Glomerular visceral epithelial cell (primary cell): ENCODE measurements around the gene IFNA17.
A peak's percentile ranks its signal among the peaks of the same experiment; 100 is the strongest.
"Not testable (repeated sequence)": the region's sequence is repeated elsewhere in the genome, so short reads cannot be mapped to it uniquely, and the experiment has no call there.

Source experiments
- DNase-seq: peaks from one replicate; pipeline ENCODE4 v3.0.0-alpha.2; 2016; ENCODE audit errors: extremely low spot score

IFNA17 gene

DNA sequence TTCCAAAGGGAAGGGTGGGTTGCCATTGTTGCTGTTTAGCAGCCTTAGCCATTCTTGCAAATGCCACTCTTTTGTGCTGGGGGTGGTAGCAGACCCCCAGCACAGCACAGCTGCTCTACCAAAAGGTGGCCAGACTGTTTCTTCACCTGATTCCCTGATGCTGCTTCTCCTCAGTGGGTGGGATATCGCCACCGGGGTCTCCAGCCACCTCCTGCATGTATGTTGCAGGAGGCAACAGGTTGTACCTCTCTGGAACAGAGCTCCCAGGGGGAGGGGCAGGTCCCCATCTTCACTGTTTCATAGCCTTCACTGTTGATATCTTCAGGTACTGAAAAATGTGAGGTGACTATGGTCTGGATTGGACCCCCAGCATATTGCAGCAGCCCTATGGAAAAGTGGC lies 17.2 kb downstream of the IFNA17 start:
- DNase-seq, result not testable (repeated sequence)

DNA sequence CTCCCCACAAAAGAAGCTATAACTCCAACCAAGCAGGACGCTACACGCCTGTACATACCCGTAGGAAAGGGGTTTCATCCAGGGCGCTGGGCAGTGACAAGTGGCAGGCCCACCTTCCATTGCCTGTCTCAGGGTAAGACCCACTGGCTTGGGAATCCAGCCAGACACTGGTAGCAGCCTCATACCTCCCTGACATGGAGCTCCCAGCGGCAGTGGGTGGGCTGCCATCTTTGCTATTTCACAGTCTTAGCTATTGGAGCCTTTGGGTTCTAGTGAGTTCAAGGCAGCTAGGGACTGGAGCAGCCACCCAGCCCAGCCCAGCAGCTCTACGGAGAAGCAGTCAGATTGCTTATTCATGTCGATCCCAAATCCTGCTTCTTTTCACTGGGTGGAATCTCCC lies 17.7 kb downstream of the IFNA17 start:
- no peak for DNase-seq

DNA sequence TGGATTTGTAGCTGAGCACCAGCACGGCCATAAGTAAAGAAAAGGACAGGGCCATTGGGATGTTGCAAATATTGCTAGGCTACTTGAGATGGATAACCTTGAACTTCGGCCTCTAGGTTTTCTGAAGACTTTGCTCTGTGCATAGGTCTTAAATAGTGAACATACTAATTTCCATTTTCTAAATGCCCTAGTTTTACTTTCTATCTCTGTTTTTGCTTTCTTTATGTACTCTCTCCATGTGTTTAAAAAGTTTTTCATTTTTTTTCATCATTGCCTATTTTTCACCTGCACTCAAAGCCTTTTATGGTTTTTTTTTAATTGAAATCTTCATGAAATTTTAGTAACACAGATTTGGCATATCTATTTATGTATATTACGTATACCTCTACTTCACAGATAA lies 21.0 kb downstream of the IFNA17 start, which contains the start of gene IFNA10:
Gene IFNA10, minus strand, starts transcription at position 101 of the 400 bp plus-strand sequence. Its CDS starts 46 bp downstream, at position 55.
- DNase-seq, result not testable (repeated sequence)

DNA sequence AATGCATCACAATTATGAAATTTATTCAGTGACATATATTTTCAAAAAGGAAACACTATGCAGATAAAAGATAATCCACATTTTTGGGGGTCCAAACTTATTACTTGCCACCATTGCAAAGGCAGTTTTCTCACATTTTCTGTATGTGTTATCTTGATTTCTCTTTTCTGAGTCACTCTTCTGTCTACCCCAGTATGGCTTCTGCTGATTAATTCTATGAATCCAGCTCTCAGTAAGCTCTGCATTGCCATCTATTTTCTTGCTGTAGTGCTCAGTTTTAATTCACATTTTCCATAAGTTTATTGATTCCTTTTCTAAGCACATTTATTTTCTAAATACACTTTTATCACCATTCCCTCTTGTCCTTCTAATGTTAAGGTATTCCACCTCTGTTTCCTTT lies 22.8 kb downstream of the IFNA17 start:
- DNase-seq, result no peak

DNA sequence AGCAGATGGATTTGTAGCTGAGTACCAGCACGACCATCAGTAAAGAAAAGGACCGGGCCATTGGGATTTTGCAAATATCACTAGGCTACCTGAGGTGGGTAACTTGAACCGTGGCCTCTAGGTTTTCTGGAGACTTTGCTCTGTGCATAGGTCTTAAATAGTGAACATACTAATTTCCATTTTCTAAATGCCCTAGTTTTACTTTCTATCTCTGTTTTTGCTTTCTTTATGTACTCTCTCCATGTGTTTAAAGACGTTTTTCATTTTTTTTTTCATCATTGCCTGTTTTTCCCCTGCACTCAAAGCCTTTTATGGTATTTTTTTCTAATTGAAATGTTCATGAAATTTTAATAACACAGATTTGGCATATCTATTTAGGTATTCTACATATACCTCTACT lies 25.9 kb downstream of the IFNA17 start, which contains the start of gene IFNA7:
Gene IFNA7, minus strand, starts transcription at position 101 of the 400 bp plus-strand sequence. Its CDS starts 40 bp downstream, at position 61.
- DNase-seq, result not testable (repeated sequence)

- peak; percentile 16 for DNase-seq
Measured at GRCh38 chr9:21194867-21195776, 32.9 kb downstream of the IFNA17 start.

DNA sequence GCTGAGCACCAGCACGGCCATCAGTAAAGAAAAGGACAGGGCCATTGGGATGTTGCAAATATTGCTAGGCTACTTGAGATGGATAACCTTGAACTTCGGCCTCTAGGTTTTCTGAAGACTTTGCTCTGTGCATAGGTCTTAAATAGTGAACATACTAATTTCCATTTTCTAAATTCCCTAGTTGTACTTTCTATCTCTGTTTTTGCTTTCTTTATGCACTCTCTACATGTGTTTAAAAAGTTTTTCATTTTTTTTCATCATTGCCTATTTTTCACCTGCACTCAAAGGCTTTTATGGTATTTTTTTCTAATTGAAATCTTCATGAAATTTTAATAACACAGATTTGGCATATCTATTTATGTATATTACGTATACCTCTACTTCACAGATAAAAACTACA lies 40.5 kb downstream of the IFNA17 start, which contains the start of gene IFNA4:
Gene IFNA4, minus strand, starts transcription at position 101 of the 400 bp plus-strand sequence. Its CDS starts 56 bp downstream, at position 45.
- not testable (repeated sequence) for DNase-seq

DNA sequence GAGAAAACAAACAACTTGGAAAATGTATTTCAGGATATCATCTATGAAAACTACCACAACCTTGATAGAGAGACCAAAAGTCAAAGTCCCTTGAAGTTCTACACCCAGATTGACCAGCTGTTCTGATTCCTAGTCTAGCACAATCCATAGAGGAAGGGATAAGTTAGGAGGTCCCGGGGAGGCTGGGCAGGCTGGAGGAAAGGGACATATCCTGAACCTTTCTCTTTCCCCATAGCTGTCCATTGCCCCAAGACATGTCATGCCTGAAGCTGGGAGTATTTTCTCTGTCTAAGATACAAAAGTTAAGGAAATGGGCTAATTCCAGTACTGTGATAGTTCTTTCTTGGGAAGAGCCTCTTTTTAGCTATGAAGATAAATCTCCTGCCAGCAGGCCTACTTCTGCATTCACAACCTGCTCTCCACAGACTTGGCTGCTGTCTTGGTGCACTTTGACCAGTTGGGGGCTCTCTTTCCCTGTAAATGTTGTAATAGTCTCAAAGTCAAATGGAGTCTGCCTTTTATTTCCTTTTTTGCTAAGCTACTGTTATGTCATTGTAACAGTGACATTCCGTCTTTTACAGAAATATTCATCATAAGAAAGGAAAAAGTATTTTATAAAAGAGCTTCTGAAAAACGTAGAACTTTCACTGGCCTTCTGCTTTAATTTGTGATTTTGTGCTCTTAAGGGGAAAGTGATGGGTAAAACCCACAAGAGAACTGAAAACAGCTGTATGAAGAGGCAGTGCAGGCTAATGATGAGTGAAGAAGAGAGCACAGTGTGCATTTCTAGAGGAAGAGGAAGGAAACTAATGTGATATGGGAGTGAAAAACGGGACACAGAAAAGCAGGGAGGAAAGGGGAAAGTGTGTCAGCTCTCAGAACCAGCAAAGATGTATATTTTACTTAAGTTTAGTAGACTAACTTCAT lies 44.9 kb downstream of the IFNA17 start:
- peak; percentile 4 for DNase-seq
